Measurements from ENCODE around the gene TMEM203. TPM values are rescaled to one million over a fixed set of nuclear protein-coding genes. Genes with fewer than 3 reads are reported as not detected.
A peak's percentile ranks its signal among the peaks of the same experiment; 100 is the strongest.

Gene TMEM203
- total and polyA plus RNA-seq, 2 of the 13 experiments (the other 11 are each of a cell fraction or from before 2014, with no cell fraction given) = 23.4 to 36.7 TPM

DNA sequence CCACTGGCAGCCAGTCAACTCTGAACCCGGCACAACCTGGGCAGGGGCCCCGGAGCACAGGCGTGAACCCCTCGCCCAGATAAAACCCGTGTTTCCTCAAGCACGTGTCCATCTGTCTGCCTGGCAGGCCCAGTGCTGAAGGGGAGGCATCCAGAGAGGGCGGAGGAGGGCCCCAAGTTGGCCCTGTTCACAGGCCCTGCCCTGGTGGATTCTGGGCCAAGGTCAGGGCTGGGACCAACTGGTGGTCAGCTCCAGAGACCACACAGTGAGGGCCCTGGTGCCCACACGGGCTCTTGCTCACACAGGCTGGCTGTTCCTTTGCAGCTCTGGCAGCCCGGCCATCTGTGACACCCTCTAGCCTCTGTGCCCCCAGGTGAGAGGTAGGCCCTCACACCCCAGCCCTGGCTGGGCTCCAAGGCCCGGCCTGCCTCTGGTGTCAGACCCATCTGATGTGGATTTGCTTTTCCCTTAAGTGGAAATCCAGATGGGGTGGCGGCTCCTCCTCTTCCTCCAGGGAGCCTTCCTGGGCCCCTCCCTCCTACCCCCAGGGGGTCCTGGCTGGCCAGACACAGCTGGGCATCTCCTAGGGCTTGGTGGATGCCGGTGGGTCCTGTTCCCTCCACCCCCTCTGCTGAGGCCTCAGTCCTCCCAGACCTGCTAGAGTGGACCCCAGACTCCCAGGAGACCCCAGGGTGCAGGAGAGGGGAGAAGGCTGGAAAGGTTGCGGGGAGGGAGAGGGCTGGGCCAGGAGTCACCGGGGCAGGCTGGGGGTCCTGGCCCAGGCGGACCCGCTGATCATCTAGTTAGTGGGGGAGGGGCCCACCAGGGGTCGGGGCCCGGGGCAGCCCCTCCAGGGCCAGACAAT, 45.1 kb upstream of the TMEM203 start (continued):
- no peak for TF ChIP-seq PBX3 (CRISPR knock-in tag; IDR thresholded peaks at IDR 0.05; ENCODE audit: borderline replicate concordance)
- TF ChIP-seq MYC (CRISPR knock-in tag; IDR thresholded peaks at IDR 0.05; ENCODE audit: borderline replicate concordance) = peak; percentile 76
- TF ChIP-seq ZNF337 (CRISPR knock-in tag; IDR thresholded peaks at IDR 0.05; ENCODE audit: borderline replicate concordance, low read depth) = no peak
- no peak for TF ChIP-seq HNRNPK (IDR thresholded peaks at IDR 0.05; ENCODE audit: low read depth, low read length, poor library complexity, severe bottlenecking)
- no peak for TF ChIP-seq GPN1 (CRISPR knock-in tag; IDR thresholded peaks at IDR 0.05; ENCODE audit: borderline replicate concordance)
- no peak for TF ChIP-seq ZNF816 (CRISPR knock-in tag; IDR thresholded peaks at IDR 0.05; ENCODE audit: borderline replicate concordance)
- TF ChIP-seq NR2F1 (CRISPR knock-in tag; IDR thresholded peaks at IDR 0.05) = 0 out of 4 replicates have a peak, but pooled peaks of 1 of the 2 experiments have one; percentile 29
- no peak for TF ChIP-seq ZNF615 (CRISPR knock-in tag; IDR thresholded peaks at IDR 0.05; ENCODE audit: borderline replicate concordance)
- TF ChIP-seq CREM (IDR thresholded peaks at IDR 0.05) = no peak
- TF ChIP-seq CREM (CRISPR knock-in tag; IDR thresholded peaks at IDR 0.05) = no peak
- no peak; the same call in 1 of the 2 replicates for TF ChIP-seq MED1 (CRISPR knock-in tag; IDR thresholded peaks at IDR 0.05)
- no peak for TF ChIP-seq ZNF552 (CRISPR knock-in tag; IDR thresholded peaks at IDR 0.05; ENCODE audit: borderline replicate concordance)
- no peak for TF ChIP-seq ZNF780A (CRISPR knock-in tag; IDR thresholded peaks at IDR 0.05)
- TF ChIP-seq TBX2 (CRISPR knock-in tag; IDR thresholded peaks at IDR 0.05; ENCODE audit: borderline replicate concordance) = peak; percentile 23; the same call in 1 of the 2 replicates
- TF ChIP-seq ZNF256 (CRISPR knock-in tag; conservative IDR thresholded peaks at IDR 0.05) = no peak
- TF ChIP-seq ZFAT (CRISPR knock-in tag; conservative IDR thresholded peaks at IDR 0.05) = no peak
- peak; percentile 31; the same call in 1 of the 2 replicates for TF ChIP-seq ZBTB7A (CRISPR knock-in tag; IDR thresholded peaks at IDR 0.05)
- TF ChIP-seq MED8 (CRISPR knock-in tag; IDR thresholded peaks at IDR 0.05; ENCODE audit: insufficient replicate concordance) = no peak
- no peak for TF ChIP-seq SCMH1 (CRISPR knock-in tag; IDR thresholded peaks at IDR 0.05; ENCODE audit: borderline replicate concordance)
- no peak for TF ChIP-seq IRF1 (CRISPR knock-in tag; IDR thresholded peaks at IDR 0.05; ENCODE audit: low read depth)
- TF ChIP-seq ZBTB33 (CRISPR knock-in tag; IDR thresholded peaks at IDR 0.05) = no peak
- TF ChIP-seq ZBTB3 (CRISPR knock-in tag; IDR thresholded peaks at IDR 0.05; ENCODE audit: borderline replicate concordance, low read depth) = no peak
- no peak for TF ChIP-seq ATF7 (IDR thresholded peaks at IDR 0.05)
- TF ChIP-seq ATF7 (CRISPR knock-in tag; IDR thresholded peaks at IDR 0.05) = no peak
- TF ChIP-seq, protein P1, sequence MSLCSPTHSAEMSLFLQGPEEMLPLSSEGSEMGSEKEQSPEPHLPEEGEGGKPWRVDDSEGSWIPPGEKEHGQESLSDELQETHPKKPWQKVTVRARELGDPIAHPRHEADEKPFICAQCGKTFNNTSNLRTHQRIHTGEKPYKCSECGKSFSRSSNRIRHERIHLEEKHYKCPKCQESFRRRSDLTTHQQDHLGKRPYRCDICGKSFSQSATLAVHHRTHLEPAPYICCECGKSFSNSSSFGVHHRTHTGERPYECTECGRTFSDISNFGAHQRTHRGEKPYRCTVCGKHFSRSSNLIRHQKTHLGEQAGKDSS (CRISPR knock-in tag; IDR thresholded peaks at IDR 0.05; ENCODE audit: borderline replicate concordance, low read depth) = 0 out of 2 replicates have a peak, but pooled peaks have one; percentile 30
